ENCODE results near the gene SLC10A2.

The SLC10A2 gene

GRCh38 chr13:103007427-103007762 lies 58.8 kb downstream of the SLC10A2 start:
- TF ChIP-seq, protein P1, sequence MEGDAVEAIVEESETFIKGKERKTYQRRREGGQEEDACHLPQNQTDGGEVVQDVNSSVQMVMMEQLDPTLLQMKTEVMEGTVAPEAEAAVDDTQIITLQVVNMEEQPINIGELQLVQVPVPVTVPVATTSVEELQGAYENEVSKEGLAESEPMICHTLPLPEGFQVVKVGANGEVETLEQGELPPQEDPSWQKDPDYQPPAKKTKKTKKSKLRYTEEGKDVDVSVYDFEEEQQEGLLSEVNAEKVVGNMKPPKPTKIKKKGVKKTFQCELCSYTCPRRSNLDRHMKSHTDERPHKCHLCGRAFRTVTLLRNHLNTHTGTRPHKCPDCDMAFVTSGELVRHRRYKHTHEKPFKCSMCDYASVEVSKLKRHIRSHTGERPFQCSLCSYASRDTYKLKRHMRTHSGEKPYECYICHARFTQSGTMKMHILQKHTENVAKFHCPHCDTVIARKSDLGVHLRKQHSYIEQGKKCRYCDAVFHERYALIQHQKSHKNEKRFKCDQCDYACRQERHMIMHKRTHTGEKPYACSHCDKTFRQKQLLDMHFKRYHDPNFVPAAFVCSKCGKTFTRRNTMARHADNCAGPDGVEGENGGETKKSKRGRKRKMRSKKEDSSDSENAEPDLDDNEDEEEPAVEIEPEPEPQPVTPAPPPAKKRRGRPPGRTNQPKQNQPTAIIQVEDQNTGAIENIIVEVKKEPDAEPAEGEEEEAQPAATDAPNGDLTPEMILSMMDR (IDR thresholded peaks at IDR 0.05; ENCODE audit: poor library complexity, severe bottlenecking): no peak
- Histone ChIP-seq H3K4me1 (ENCODE audit: insufficient read depth, poor library complexity, severe bottlenecking) (no peaks in the 10 kb centered on the region), H3K9me3 (ENCODE audit: severe bottlenecking) (no peaks in the 10 kb centered on the region), H3K36me3 (ENCODE audit: low read depth) (no peaks in the 10 kb centered on the region), H3K27me3 (ENCODE audit: insufficient read depth, poor library complexity, severe bottlenecking) (no peaks in the 10 kb centered on the region), H3K4me3 (ENCODE audit: severe bottlenecking) (no peak overlapping the region), H3K27ac (ENCODE audit: poor library complexity, severe bottlenecking) (no peak overlapping the region)
- DNase-seq (ENCODE audit: low spot score): no peak
- no peak for ATAC-seq (ENCODE audit: low read depth)

DNA sequence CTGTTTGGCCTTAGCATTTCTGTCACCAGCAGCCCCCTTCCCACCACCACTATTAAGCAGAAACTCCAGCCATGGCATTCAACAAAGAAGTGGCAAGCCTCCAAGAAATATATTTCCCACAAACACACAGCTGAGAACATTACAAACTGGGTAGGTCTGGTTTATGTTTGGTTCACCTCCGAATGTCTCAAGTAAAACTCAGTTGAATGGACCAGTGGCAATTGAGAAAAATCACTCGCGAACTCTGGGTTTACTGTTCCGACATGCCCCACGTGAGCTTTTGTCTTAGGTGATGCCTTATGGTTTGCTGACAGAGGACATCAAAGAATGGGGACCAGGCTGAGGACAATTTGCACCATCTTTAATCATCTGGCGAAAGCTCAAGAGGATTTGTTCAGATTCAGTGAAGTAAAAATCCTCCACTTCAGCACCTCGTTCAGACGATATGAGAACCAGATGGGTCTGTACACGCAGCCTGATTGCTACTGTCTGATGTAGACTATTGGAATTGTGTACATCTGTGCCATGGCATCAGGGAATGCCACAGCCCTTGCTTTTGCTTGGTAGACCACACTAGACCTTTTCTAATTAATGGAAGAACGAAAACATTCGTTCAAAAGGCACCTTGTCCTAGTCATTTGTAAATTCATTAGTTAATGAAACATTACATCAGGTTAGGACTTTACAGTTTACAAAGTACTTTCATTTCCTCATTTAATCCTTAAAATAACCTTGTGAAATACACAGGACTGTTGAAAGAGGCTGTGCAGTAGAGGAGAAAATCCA lies 59.4 kb downstream of the SLC10A2 start:
- Histone ChIP-seq H3K27ac (ENCODE audit: poor library complexity, severe bottlenecking) (no peak overlapping the region), H3K27me3 (ENCODE audit: insufficient read depth, poor library complexity, severe bottlenecking) (no peaks in the 10 kb centered on the region), H3K4me1 (ENCODE audit: insufficient read depth, poor library complexity, severe bottlenecking) (no peaks in the 10 kb centered on the region), H3K4me3 (ENCODE audit: severe bottlenecking) (no peak overlapping the region), H3K36me3 (ENCODE audit: low read depth) (no peaks in the 10 kb centered on the region), H3K9me3 (ENCODE audit: severe bottlenecking) (no peaks in the 10 kb centered on the region)
- TF ChIP-seq, protein P1 (IDR thresholded peaks at IDR 0.05; ENCODE audit: poor library complexity, severe bottlenecking): no peak
- no peak for DNase-seq (ENCODE audit: low spot score)
- ATAC-seq (ENCODE audit: low read depth): no peak

- Histone ChIP-seq H3K4me1 (ENCODE audit: insufficient read depth, poor library complexity, severe bottlenecking) (no peaks in the 10 kb centered on the region), H3K36me3 (ENCODE audit: low read depth) (no peaks in the 10 kb centered on the region), H3K4me3 (ENCODE audit: severe bottlenecking) (no peak overlapping the region), H3K9me3 (ENCODE audit: severe bottlenecking) (no peaks in the 10 kb centered on the region), H3K27me3 (ENCODE audit: insufficient read depth, poor library complexity, severe bottlenecking) (no peaks in the 10 kb centered on the region), H3K27ac (ENCODE audit: poor library complexity, severe bottlenecking) (no peak overlapping the region)
- ATAC-seq (ENCODE audit: low read depth) (no peak), DNase-seq (ENCODE audit: low spot score) (no peak)
- TF ChIP-seq, protein P1 (IDR thresholded peaks at IDR 0.05; ENCODE audit: poor library complexity, severe bottlenecking): no peak
Observed at GRCh38 chr13:103004661-103005345, 61.4 kb downstream of the SLC10A2 start.

DNA sequence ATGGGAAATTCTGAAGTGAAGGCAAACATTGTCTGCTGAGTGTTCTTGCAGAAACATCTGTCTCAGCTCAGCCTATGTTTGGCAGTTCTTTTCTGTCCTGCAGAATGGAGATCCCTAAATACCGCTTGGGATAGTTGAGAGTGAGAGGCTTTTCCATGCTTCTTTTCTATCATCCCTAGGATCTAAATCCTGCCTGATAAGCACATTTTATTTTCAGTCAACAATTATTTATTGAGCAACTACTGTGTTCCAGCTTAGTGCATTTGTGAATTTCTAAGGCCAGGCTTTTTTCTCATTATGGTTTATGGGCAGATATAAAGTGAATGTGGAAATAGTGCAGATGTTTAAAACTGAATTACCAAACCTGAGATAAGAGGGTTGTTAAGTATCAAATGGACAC lies 62.6 kb downstream of the SLC10A2 start:
- H3K4me1 ChIP-seq (ENCODE audit: insufficient read depth, poor library complexity, severe bottlenecking): no peaks in the 10 kb centered on the region
- DNase-seq (ENCODE audit: low spot score) (no peak), ATAC-seq (ENCODE audit: low read depth) (no peak)
- H3K9me3 ChIP-seq (ENCODE audit: severe bottlenecking): no peaks in the 10 kb centered on the region
- no peak overlapping the region for H3K4me3 ChIP-seq (ENCODE audit: severe bottlenecking)
- H3K36me3 ChIP-seq (ENCODE audit: low read depth): no peaks in the 10 kb centered on the region
- H3K27me3 ChIP-seq (ENCODE audit: insufficient read depth, poor library complexity, severe bottlenecking): no peaks in the 10 kb centered on the region
- no peak overlapping the region for H3K27ac ChIP-seq (ENCODE audit: poor library complexity, severe bottlenecking)
- TF ChIP-seq, protein P1 (IDR thresholded peaks at IDR 0.05; ENCODE audit: poor library complexity, severe bottlenecking): no peak

DNA sequence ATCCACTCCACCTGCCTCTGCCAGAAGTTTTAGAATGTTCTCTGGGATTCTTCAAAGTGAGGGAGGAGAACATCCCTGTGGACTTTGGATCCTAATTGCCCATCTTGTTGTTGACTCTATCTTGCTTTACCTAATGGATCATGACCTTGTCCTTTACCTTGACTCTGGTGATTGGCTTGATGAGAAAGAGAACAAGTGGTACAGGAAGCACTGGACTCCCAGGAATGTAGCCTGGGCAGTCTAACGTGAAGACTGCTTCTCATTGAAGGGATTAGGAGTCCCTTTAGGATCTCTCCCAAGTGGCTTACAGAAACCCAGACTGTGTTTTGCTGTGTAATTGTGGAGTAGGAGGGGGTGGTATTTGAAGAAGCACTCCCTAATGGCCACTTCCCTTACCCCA lies 63.9 kb downstream of the SLC10A2 start:
- H3K36me3 ChIP-seq (ENCODE audit: low read depth): no peaks in the 10 kb centered on the region
- no peak overlapping the region for H3K27ac ChIP-seq (ENCODE audit: poor library complexity, severe bottlenecking)
- H3K27me3 ChIP-seq (ENCODE audit: insufficient read depth, poor library complexity, severe bottlenecking): no peaks in the 10 kb centered on the region
- H3K4me3 ChIP-seq (ENCODE audit: severe bottlenecking): no peak overlapping the region
- H3K4me1 ChIP-seq (ENCODE audit: insufficient read depth, poor library complexity, severe bottlenecking): no peaks in the 10 kb centered on the region
- no peaks in the 10 kb centered on the region for H3K9me3 ChIP-seq (ENCODE audit: severe bottlenecking)
- TF ChIP-seq, protein P1 (IDR thresholded peaks at IDR 0.05; ENCODE audit: poor library complexity, severe bottlenecking): no peak
- ATAC-seq (ENCODE audit: low read depth) (no peak), DNase-seq (ENCODE audit: low spot score) (no peak)

Measured in RWPE2 (cell line).